GM23338 (cell line): ENCODE measurements around the gene CCDC9B. TPM values are rescaled to one million over a fixed set of nuclear protein-coding genes. Genes with fewer than 3 reads are reported as not detected.

Experiments used
- ATAC-seq: fragments of 200-7000 bp; cut with Tn5 transposase; 3 replicates; pipeline ENCODE4 v1.9.1; 2020
- DNase-seq: peaks from one replicate; pipeline ENCODE4 v3.0.0-alpha.2; 2015; ENCODE audit warnings: low spot score
- H2AFZ ChIP-seq: fragments of 200-600 bp; sonication (generic); 2 replicates; pipeline ENCODE4 v1.8.0; 2016; ENCODE audit warnings: antibody characterized with exemption, mild to moderate bottlenecking, moderate library complexity
- H3F3A ChIP-seq: fragments of 200-600 bp; sonication (generic); replicated peaks from 2 replicates; pipeline ENCODE4 v1.8.0; 2017; ENCODE audit warnings: antibody characterized with exemption, mixed run types, low read depth
- H3K27ac ChIP-seq: fragments of 200-600 bp; sonication (generic); 2 replicates; pipeline ENCODE4 v1.6.1; 2016; ENCODE audit warnings: low read depth
- H3K27me3 ChIP-seq: fragments of 200-600 bp; sonication (generic); 2 replicates; pipeline ENCODE4 v1.8.0; 2016; ENCODE audit warnings: mild to moderate bottlenecking, mixed run types, moderate library complexity; ENCODE audit not compliant: insufficient read depth
- H3K36me3 ChIP-seq: fragments of 200-600 bp; sonication (generic); 2 replicates; pipeline ENCODE4 v1.8.0; 2016; ENCODE audit warnings: mild to moderate bottlenecking; ENCODE audit not compliant: insufficient read depth
- H3K4me1 ChIP-seq: fragments of 200-600 bp; sonication (generic); 2 replicates; pipeline ENCODE4 v1.8.0; 2016; ENCODE audit warnings: mild to moderate bottlenecking, moderate library complexity; ENCODE audit not compliant: insufficient read depth
- H3K4me2 ChIP-seq: fragments of 200-600 bp; sonication (generic); 2 replicates; pipeline ENCODE4 v1.7.1; 2017; ENCODE audit warnings: mixed run types
- H3K4me3 ChIP-seq: fragments of 200-600 bp; sonication (generic); 2 replicates; pipeline ENCODE4 v1.6.1; 2016; ENCODE audit warnings: mixed run types
- H3K79me2 ChIP-seq: fragments of 200-600 bp; sonication (generic); replicated peaks from 2 replicates; pipeline ENCODE4 v1.8.0; 2017; ENCODE audit warnings: mild to moderate bottlenecking; ENCODE audit not compliant: insufficient read depth
- H3K9me2 ChIP-seq: fragments of 200-600 bp; sonication (generic); 2 replicates; pipeline ENCODE4 v1.8.0; 2017; ENCODE audit not compliant: insufficient read depth
- H4K20me1 ChIP-seq: fragments of 200-600 bp; sonication (generic); replicated peaks from 2 replicates; pipeline ENCODE4 v1.8.0; 2017; ENCODE audit warnings: mild to moderate bottlenecking; ENCODE audit not compliant: insufficient read depth
- H3K27ac Mint-ChIP-seq: 2 replicates; pipeline ENCODE4 v1.8.0; 2020; ENCODE audit warnings: inconsistent platforms, mild to moderate bottlenecking, moderate library complexity, mixed read lengths
- H3K27me3 Mint-ChIP-seq: 3 replicates; pipeline ENCODE4 v1.8.0; 2022; ENCODE audit warnings: low read depth, mild to moderate bottlenecking, moderate library complexity, mixed read lengths, inconsistent platforms; ENCODE audit not compliant: insufficient read depth, poor library complexity
- H3K36me3 Mint-ChIP-seq: 3 replicates; pipeline ENCODE4 v1.8.0; 2021; ENCODE audit warnings: low read depth, mild to moderate bottlenecking, inconsistent platforms, moderate library complexity, mixed read lengths
- H3K4me1 Mint-ChIP-seq: 3 replicates; pipeline ENCODE4 v1.8.0; 2020; ENCODE audit warnings: mild to moderate bottlenecking, inconsistent platforms, mixed read lengths
- H3K4me3 Mint-ChIP-seq: 3 replicates; pipeline ENCODE4 v1.8.0; 2021; ENCODE audit warnings: moderate library complexity, mild to moderate bottlenecking, inconsistent platforms, mixed read lengths
- H3K9me3 Mint-ChIP-seq: 3 replicates; pipeline ENCODE4 v1.8.0; 2020; ENCODE audit warnings: moderate library complexity, mild to moderate bottlenecking, inconsistent platforms, mixed read lengths
- CREB1 ChIP-seq: fragments of 250-450 bp; sonication (Bioruptor Pico); IDR thresholded peaks from 2 replicates; pipeline ENCODE4 v1.5.0; 2020; ENCODE audit warnings: low read depth, mild to moderate bottlenecking, moderate library complexity
- EZH2 ChIP-seq: fragments of 200-600 bp; sonication (generic); IDR thresholded peaks from one replicate; pipeline ENCODE4 v1.8.0; 2017; ENCODE audit warnings: antibody characterized with exemption, mild to moderate bottlenecking, low read depth; ENCODE audit not compliant: unreplicated experiment
- NANOG ChIP-seq: IDR thresholded peaks from 2 replicates; pipeline ENCODE4 v1.6.1; 2016; ENCODE audit warnings: antibody characterized with exemption, borderline replicate concordance
- STAT1 ChIP-seq: IDR thresholded peaks from one replicate; pipeline ENCODE4 v1.6.1; 2016; ENCODE audit warnings: antibody characterized with exemption; ENCODE audit not compliant: unreplicated experiment
- ZNF114 ChIP-seq: fragments of 250-450 bp; sonication (Bioruptor Pico); IDR thresholded peaks from 2 replicates; pipeline ENCODE4 v1.5.0; 2020; ENCODE audit warnings: mild to moderate bottlenecking, moderate library complexity
- ZNF331 ChIP-seq: fragments of 250-450 bp; sonication (Bioruptor Pico); IDR thresholded peaks from 2 replicates; pipeline ENCODE4 v1.5.0; 2020; ENCODE audit warnings: low read depth, mild to moderate bottlenecking, moderate library complexity
- polyA plus RNA-seq: library from polyadenylated mRNA; unstranded; fragments of >200 nt; fragmentation: Nextera tagmentation; extraction: Ambion mirVana; gene quantifications from 2 replicates; pipeline ENCODE4 v1.2.1, GENCODE V29; 2016
- total RNA-seq: library from RNA; depleted of rRNA; stranded (reverse); fragments of >200 nt; shearing (Covaris generic); gene quantifications from 2 replicates; pipeline ENCODE4 v1.2.3, GENCODE V29; 2014
- TF ChIP-seq, protein P1 (sequence below), 2 experiments: fragments of 200-600 bp in 1 of 2; sonication (generic) in 1 of 2; conservative IDR thresholded peaks; 2 replicates each; pipeline versions ENCODE4 v1.5.1 to v1.6.1; 2016 to 2017; ENCODE audit warnings: antibody characterized with exemption in 2 of 2, low read depth in 2 of 2, mild to moderate bottlenecking in 2 of 2, moderate library complexity in 1 of 2
- TF ChIP-seq, protein P2 (sequence below): fragments of 250-450 bp; sonication (Bioruptor Pico); IDR thresholded peaks from 2 replicates; pipeline ENCODE4 v1.5.0; 2020; ENCODE audit warnings: mild to moderate bottlenecking, moderate library complexity
- TF ChIP-seq, protein P3 (sequence below): IDR thresholded peaks from 2 replicates; pipeline ENCODE4 v1.6.1; 2016; ENCODE audit warnings: antibody characterized with exemption
- TF ChIP-seq, protein P4 (sequence below): IDR thresholded peaks from one replicate; pipeline ENCODE4 v1.6.1; 2018; ENCODE audit warnings: antibody characterized with exemption; ENCODE audit not compliant: unreplicated experiment

CCDC9B gene
- total and polyA plus RNA-seq, 2 experiments from 2014 or later: 0.18 to 0.97 TPM

DNA sequence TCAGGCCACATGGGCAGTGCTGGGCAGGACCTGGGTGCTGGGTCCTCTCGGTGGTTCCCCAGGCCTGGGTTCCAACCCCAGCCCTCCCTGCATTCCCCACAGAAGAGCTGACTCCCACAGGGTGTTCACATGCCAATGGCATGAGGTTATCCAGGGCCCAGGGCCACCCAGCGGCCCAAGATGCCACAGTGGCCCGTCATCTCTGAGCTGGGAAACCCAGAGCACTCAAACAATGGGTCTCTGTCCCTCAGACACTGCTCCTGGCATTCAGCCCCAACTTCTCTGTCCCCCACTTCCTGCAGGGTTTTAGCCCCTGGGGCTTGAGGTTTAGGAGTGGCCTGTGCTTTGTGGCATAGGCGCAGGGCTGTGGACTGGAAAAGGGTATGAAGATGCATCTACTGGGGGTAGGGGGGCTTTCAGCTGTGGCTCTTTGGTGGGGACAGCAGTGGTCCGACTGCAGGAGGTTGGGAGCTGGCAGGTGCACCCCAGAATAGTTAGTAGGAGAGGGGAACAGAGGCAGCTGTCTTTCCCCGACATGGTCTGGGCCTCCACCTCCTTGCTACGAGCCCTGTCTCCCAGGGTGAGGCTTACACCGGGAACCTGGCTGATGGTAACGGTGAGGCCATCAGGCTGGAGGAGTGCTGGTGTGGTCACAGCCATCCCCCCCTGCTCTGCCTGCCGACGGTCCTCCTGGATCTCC lies 1.7 kb downstream of the CCDC9B start:
- H3K27me3 ChIP-seq: no peaks in the 10 kb centered on the region
- no peak overlapping the region for H3K27ac Mint-ChIP-seq
- H3K36me3 ChIP-seq: no peaks in the 10 kb centered on the region
- no peak overlapping the region for H3K4me3 ChIP-seq
- ATAC-seq: no peak
- no peak overlapping the region for H3K27ac ChIP-seq
- no peaks in the 10 kb centered on the region for H3K79me2 ChIP-seq
- TF ChIP-seq, protein P1, sequence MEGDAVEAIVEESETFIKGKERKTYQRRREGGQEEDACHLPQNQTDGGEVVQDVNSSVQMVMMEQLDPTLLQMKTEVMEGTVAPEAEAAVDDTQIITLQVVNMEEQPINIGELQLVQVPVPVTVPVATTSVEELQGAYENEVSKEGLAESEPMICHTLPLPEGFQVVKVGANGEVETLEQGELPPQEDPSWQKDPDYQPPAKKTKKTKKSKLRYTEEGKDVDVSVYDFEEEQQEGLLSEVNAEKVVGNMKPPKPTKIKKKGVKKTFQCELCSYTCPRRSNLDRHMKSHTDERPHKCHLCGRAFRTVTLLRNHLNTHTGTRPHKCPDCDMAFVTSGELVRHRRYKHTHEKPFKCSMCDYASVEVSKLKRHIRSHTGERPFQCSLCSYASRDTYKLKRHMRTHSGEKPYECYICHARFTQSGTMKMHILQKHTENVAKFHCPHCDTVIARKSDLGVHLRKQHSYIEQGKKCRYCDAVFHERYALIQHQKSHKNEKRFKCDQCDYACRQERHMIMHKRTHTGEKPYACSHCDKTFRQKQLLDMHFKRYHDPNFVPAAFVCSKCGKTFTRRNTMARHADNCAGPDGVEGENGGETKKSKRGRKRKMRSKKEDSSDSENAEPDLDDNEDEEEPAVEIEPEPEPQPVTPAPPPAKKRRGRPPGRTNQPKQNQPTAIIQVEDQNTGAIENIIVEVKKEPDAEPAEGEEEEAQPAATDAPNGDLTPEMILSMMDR (conservative IDR thresholded peaks at IDR 0.05; ENCODE audit: low read depth in 2 of 2): no peak
- TF ChIP-seq NANOG (no peak), ZNF114 (CRISPR knock-in tag) (no peak), EZH2 (no peak), ZNF331 (CRISPR knock-in tag) (no peak), CREB1 (no peak), STAT1 (no peak)
- TF ChIP-seq, protein P2, sequence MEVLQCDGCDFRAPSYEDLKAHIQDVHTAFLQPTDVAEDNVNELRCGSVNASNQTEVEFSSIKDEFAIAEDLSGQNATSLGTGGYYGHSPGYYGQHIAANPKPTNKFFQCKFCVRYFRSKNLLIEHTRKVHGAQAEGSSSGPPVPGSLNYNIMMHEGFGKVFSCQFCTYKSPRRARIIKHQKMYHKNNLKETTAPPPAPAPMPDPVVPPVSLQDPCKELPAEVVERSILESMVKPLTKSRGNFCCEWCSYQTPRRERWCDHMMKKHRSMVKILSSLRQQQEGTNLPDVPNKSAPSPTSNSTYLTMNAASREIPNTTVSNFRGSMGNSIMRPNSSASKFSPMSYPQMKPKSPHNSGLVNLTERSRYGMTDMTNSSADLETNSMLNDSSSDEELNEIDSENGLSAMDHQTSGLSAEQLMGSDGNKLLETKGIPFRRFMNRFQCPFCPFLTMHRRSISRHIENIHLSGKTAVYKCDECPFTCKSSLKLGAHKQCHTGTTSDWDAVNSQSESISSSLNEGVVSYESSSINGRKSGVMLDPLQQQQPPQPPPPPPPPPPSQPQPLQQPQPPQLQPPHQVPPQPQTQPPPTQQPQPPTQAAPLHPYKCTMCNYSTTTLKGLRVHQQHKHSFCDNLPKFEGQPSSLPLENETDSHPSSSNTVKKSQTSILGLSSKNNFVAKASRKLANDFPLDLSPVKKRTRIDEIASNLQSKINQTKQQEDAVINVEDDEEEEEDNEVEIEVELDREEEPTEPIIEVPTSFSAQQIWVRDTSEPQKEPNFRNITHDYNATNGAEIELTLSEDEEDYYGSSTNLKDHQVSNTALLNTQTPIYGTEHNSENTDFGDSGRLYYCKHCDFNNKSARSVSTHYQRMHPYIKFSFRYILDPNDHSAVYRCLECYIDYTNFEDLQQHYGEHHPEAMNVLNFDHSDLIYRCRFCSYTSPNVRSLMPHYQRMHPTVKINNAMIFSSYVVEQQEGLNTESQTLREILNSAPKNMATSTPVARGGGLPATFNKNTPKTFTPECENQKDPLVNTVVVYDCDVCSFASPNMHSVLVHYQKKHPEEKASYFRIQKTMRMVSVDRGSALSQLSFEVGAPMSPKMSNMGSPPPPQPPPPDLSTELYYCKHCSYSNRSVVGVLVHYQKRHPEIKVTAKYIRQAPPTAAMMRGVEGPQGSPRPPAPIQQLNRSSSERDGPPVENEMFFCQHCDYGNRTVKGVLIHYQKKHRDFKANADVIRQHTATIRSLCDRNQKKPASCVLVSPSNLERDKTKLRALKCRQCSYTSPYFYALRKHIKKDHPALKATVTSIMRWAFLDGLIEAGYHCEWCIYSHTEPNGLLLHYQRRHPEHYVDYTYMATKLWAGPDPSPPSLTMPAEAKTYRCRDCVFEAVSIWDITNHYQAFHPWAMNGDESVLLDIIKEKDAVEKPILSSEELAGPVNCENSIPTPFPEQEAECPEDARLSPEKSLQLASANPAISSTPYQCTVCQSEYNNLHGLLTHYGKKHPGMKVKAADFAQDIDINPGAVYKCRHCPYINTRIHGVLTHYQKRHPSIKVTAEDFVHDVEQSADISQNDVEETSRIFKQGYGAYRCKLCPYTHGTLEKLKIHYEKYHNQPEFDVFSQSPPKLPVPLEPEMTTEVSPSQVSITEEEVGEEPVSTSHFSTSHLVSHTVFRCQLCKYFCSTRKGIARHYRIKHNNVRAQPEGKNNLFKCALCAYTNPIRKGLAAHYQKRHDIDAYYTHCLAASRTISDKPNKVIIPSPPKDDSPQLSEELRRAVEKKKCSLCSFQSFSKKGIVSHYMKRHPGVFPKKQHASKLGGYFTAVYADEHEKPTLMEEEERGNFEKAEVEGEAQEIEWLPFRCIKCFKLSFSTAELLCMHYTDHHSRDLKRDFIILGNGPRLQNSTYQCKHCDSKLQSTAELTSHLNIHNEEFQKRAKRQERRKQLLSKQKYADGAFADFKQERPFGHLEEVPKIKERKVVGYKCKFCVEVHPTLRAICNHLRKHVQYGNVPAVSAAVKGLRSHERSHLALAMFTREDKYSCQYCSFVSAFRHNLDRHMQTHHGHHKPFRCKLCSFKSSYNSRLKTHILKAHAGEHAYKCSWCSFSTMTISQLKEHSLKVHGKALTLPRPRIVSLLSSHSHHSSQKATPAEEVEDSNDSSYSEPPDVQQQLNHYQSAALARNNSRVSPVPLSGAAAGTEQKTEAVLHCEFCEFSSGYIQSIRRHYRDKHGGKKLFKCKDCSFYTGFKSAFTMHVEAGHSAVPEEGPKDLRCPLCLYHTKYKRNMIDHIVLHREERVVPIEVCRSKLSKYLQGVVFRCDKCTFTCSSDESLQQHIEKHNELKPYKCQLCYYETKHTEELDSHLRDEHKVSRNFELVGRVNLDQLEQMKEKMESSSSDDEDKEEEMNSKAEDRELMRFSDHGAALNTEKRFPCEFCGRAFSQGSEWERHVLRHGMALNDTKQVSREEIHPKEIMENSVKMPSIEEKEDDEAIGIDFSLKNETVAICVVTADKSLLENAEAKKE: no peak
- TF ChIP-seq, protein P3, sequence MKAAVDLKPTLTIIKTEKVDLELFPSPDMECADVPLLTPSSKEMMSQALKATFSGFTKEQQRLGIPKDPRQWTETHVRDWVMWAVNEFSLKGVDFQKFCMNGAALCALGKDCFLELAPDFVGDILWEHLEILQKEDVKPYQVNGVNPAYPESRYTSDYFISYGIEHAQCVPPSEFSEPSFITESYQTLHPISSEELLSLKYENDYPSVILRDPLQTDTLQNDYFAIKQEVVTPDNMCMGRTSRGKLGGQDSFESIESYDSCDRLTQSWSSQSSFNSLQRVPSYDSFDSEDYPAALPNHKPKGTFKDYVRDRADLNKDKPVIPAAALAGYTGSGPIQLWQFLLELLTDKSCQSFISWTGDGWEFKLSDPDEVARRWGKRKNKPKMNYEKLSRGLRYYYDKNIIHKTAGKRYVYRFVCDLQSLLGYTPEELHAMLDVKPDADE: no peak
- TF ChIP-seq, protein P4, sequence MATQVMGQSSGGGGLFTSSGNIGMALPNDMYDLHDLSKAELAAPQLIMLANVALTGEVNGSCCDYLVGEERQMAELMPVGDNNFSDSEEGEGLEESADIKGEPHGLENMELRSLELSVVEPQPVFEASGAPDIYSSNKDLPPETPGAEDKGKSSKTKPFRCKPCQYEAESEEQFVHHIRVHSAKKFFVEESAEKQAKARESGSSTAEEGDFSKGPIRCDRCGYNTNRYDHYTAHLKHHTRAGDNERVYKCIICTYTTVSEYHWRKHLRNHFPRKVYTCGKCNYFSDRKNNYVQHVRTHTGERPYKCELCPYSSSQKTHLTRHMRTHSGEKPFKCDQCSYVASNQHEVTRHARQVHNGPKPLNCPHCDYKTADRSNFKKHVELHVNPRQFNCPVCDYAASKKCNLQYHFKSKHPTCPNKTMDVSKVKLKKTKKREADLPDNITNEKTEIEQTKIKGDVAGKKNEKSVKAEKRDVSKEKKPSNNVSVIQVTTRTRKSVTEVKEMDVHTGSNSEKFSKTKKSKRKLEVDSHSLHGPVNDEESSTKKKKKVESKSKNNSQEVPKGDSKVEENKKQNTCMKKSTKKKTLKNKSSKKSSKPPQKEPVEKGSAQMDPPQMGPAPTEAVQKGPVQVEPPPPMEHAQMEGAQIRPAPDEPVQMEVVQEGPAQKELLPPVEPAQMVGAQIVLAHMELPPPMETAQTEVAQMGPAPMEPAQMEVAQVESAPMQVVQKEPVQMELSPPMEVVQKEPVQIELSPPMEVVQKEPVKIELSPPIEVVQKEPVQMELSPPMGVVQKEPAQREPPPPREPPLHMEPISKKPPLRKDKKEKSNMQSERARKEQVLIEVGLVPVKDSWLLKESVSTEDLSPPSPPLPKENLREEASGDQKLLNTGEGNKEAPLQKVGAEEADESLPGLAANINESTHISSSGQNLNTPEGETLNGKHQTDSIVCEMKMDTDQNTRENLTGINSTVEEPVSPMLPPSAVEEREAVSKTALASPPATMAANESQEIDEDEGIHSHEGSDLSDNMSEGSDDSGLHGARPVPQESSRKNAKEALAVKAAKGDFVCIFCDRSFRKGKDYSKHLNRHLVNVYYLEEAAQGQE: no peak
- no peak overlapping the region for H2AFZ ChIP-seq
- peaks cover 4% of the 10 kb centered on the region; the same call in 1 of the 2 replicates for H3K4me1 ChIP-seq
- H4K20me1 ChIP-seq: no peaks in the 10 kb centered on the region
- DNase-seq: no peak
- H3K4me1 Mint-ChIP-seq: peaks cover 47% of the 10 kb centered on the region
- no peak overlapping the region for H3K4me3 Mint-ChIP-seq
- H3K9me2 ChIP-seq: no peaks in the 10 kb centered on the region
- H3K9me3 Mint-ChIP-seq: no peaks in the 10 kb centered on the region
- H3K4me2 ChIP-seq: no peak overlapping the region
- H3F3A ChIP-seq: 0 out of 2 replicates have a peak, but pooled peaks cover 2% of the 10 kb centered on the region
- peaks cover 19% of the 10 kb centered on the region for H3K27me3 Mint-ChIP-seq
- no peaks in the 10 kb centered on the region; the same call in 2 of the 3 replicates for H3K36me3 Mint-ChIP-seq
